GM12891 (cell line): ENCODE measurements around the gene CATSPERD.

ENCODE experiments used
- PAX5 ChIP-seq: IDR thresholded peaks from 2 replicates; pipeline ENCODE4 v1.6.1; 2011; ENCODE audit warnings: low read length, moderate library complexity, mild to moderate bottlenecking; ENCODE audit not compliant: insufficient read depth, severe bottlenecking
- POLR2A ChIP-seq: IDR thresholded peaks from 2 replicates; pipeline ENCODE4 v1.6.1; 2011; ENCODE audit warnings: low read depth, low read length, control low read depth
- POU2F2 ChIP-seq: IDR thresholded peaks from 2 replicates; pipeline ENCODE4 v1.6.1; 2011; ENCODE audit warnings: low read depth, mild to moderate bottlenecking, control low read depth, low read length, moderate library complexity
- SPI1 ChIP-seq: IDR thresholded peaks from 2 replicates; pipeline ENCODE4 v1.6.1; 2011; ENCODE audit warnings: low read depth, low read length, control low read depth
- TAF1 ChIP-seq: IDR thresholded peaks from 2 replicates; pipeline ENCODE4 v1.6.1; 2011; ENCODE audit warnings: low read depth, low read length, control low read depth

GRCh38 chr19:5700455-5701092 is 19.9 kb upstream of the CATSPERD start:
- TF ChIP-seq PAX5 (no peak), TAF1 (no peak), POLR2A (no peak; the same call in 1 of the 2 replicates), SPI1 (no peak), POU2F2 (no peak)
